IPS DF 4.7 (cell line): Measurements from ENCODE around the gene SLC22A5.
"Not testable (repeated sequence)": the region's sequence is repeated elsewhere in the genome, so short reads cannot be mapped to it uniquely, and the experiment has no call there.

Experiments
- DNase-seq: peaks from one replicate; pipeline ENCODE4 v3.0.0-alpha.2; 2013; ENCODE audit warnings: low spot score; ENCODE audit errors: extremely low read depth

The SLC22A5 gene

DNA sequence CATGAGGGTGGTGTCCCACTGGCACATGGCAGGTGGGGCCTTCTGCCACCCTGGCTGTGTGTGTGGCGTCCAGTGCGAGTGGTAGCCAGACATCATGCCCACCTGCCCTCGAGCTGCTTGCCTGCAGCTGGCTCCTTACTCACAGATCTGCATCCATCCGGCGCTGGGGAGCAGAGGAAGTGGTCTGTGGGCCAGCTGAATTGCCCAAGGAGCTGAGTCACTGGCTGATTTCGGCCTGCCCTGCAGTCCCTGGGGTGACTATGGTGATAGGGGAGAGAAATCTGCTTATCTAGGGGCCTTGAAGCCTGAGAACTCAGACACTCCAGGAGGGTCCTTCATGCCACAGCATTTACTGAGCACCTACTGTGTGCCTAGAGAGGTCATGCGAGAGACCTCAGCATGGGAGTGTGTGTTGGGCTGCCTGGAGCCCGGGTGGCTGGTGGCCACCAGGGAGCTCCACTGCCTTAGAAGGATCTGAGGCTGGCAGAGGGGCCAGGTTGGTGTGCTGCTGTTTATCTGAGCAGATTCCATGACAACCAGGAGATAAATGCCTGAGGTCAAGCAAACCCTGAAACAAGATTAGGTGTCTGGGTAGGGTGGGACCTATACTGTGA lies 57.1 kb downstream of the SLC22A5 start:
- DNase-seq: no peak

DNA sequence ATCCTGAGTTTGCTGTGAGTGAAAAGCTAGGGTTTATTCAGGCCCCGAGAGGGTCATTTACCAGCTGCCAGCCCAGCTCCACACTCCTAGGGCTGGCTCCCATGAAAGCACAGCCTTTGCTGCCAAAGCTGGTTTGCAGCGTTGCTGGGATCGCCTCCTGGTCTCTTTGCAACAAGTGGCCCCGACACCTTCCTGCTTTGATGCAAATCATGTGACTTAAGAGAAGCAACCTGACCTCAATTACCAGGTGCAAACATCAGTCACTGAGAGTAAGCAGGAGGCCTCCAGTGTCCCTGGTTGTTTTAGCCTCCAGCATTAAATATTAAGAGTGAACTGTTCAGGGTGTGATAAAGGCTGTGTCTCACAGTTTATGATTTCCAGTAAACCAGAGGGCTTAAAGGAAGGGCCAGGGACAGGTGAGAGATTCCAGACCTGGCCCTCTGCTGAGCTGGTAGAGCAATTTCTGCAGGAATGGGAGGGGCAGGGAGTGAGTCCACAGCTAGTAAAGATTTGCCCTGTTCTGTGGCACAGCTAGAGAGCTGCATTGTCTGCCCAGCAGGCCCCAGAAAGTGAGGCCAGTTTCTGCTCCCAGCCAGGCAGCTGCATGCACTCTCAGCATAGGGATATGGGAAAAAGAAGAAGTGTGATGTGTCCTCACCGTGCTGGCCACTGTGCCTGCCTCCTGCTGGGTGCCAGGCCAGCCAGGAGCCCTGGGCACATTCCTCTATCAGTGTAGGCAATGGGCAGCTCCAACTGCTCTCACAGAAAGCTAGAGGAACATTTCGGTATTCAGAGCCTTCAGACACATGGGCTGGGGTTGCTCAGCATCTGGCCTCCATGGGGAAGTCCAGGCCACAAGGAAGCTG lies 58.0 kb downstream of the SLC22A5 start:
- DNase-seq: no peak

DNA sequence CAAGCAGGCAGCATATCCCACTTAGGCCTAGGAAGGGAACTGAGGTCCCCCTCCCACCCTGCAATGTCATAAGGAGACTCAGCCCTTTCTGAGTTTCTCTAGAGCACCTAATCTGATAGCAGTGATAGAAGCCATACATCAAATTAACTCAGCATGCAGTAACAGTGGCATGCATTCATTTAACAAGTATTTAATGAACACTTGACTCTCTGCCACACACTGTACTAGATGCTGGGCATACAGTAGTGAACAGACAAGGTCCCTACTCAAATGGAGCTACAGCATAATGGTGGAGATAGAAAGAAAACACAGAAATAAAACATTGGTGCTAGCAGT lies 58.6 kb downstream of the SLC22A5 start:
- DNase-seq: no peak

DNA sequence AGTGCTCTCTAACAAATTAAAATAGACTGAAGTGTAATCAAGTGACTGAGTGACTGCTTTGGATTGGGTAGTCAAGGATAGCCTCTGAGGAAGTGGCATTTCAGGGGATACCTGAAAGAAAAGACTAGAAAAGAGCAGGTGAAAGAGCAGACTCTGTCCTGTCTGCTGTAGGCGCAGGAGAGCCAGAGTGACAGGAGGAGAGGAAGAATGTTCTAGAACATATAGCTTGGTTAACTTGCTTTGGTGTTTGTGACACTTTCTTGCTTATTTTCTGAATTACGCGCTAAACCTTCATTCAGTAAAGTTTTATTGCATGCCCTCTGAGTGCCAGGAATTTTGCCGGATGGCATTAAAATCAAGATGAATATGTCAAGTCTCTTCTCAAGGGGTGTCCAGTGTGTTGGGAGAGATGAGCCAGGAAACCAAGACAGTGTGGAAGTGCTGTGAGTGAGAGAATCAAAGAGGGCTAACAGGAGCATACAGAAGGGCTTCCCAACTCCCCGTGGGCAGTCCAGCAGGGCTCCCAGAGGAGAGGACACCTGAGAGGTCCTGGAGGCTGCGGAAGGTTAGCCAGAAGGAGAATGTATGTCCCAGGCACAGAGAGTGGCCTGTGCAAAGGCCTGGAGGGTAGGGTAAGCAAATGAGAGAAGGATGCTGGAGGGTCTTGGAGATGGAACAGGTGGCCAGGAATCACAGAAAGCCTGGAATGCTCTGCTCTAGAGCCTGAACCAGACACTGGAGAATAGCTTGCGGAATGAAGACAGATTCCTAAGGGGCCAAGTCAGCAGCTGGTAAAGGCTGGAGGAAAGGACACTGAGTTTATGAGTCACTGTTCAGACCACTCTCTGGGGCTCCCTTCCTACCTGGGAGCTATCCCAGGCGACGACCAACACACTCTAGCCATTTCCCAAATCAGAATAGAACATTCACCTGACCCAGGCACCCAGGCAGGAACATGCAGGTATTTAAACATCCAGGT lies 59.3 kb downstream of the SLC22A5 start:
- DNase-seq: no peak

DNA sequence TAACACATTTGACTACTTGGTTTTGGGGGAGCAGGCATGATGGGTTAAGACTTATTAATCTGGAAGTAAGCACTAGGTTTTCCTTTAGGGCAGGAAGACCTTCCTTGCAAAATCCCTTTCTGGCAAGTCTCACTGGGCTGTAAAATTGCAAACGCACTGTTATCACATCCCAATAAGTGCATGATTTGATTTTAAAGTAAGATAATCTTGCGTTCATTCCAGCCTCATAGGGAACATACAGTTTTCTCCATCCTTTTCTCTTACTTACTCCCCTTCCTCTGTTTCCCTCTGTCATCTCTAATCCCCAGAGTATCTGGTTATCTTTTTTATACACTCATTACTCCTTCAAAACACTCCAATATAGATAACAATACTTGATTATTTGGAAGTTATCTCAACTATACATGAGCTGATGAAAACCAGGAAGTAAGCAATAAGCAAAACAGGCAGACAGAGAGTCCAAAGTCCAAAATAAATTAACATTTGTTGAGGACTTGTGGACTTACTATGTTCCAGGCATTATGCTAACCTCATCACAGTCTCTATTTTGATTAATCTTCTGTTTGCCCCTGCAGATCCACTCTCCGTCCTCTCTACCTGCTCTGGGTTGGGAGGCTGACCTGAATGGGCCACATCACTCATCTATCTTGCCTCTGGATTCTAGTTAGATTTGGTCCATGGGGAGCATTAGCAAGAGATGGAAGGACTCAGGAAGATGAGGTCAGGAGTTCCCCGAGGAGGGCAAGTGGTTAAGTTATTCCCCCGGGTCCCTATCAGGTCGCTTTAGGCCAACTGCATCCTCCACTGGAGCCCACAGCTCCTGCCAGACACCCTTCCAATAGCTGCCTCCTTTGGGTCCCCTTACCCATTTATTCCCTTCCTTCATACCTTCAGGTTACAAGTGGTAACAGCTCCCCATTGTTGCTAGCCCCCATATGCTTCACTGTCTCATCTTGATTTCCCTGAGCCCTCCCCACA lies 60.2 kb downstream of the SLC22A5 start:
- DNase-seq: no peak

DNA sequence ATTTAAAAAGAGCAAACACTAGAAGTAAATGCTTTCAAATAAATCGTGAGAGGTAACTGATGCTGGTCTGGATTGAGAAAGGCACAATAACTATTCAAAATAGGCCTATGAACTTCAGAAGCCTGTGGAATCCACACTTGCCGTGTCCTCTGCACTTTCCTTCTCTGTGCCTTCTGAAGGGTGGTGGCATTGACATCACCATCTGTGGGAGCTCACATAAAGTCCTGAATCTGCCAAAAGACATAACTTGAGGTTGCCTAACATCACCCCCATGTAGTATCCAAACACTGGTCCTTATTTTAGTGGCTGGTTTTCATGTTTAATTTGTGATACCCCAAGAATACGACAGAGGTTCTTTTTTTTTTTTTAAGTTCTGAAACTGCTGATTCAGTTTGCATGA lies 61.2 kb downstream of the SLC22A5 start:
- no peak for DNase-seq

DNA sequence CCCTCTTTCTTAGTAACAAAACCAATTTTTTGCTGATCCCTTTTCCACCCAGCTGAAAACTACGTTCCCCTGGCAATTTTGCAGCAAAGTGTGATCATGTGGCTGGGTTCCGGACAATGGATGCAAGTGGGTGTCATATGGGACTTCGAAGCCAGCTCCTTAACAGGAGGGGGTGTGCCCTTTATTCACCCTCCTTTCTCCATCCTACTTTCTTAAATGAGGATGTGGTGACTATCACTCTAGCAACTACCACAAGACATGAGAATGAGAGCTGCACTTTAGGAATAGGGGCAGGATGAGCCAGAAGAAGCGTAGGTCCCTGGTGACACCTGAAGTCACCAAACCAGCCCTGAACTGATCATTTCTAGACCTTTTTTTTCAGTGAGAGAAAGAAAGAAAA lies 62.1 kb downstream of the SLC22A5 start:
- DNase-seq: no peak

DNA sequence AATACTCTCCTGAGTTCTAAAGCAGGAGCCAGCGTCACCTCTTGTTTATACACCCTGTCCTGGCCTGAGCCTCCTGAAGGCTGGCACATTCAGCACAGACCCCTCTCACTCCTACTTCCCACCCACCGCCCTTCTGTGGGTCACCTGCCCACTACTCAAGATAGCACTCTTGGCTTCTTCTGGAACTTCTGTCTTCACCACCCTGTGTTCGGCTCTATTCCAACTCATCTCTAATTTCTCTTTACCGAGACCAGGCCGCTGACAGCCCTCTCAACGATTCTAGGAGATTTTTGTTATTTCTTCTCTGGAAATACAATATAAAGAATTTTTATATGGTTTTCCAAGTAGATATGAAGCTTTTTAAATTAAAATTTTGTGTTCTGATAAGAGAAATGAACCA lies 63.6 kb downstream of the SLC22A5 start:
- no peak for DNase-seq

DNA sequence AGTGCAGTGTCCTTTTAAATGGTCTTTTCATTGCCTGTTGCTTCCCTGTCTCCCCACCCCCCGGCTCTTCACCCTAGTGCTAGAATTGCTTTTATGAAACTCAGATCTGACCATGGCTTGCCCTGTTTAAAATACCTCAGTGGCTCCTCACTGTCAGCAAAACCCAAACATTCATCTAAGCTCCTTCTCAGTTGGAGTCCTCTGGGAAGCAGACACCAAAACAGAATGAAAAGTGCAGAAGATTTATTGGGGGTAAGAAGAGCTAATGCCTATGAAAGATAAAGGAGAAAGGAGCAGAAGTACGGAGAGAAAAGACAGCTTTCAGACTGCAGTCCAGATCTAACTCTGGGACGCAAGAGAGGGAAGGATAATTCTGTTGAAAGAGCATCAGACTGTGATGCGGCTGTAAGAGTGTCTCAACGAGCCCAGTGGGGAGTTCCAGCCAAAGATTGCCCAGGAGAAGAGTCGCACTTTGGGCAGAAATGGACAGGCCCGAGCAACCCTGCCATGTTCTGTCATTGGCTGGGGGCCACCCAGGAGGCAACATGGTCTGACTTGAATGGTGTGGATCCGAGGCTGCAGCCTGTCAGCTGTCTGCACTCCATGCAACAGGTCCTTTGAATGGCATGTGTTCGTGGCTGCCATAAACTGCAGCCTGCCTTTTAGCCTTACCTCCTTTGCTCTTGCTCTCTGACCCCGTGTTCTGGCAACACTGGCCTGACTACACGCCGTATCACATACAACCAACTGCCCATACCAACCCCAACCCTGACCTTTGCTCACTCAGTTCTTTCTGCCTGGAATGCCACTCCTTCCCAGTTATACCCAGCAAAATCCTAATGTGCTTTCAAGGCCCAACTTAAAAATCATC lies 65.1 kb downstream of the SLC22A5 start:
- DNase-seq: no peak

DNA sequence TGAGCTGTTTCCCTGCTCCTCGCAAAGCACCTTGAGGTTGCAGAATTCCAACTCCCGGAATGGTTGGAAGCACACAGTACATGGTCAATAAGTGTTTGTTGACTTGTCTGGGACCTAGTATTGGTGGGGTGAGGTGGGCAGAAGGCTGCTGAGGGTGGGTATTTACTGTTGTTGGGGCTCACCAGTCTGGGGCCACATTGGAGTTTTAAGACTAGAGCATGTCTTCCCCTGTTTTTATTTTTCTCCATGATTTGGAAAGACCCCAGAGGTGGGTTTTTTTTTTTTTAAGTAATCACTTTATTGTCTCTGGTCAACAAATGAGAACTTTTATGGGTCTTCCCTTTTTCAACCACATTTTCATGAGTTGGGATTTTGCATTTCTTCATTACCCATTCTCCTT lies 65.9 kb downstream of the SLC22A5 start:
- no peak for DNase-seq

DNA sequence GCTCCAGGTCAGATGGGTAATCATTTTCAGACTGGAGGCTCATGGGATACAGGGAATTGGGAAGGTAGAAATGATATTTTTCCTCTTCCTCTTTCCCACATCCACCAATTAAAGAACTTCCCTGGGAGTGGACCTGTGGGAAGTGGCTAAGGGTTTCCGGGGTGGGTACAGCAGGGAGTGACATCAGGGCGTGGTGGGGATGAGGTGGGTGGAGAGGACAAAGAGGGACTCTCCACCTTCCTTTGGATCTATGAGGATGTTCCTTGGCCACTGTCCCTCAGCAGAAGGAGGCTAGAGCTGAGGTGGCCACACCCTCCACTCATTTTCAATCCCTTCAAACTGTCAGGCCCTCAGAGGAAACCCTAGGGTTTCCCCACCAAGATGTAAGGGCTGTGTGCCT lies 66.4 kb downstream of the SLC22A5 start:
- no peak for DNase-seq

DNA sequence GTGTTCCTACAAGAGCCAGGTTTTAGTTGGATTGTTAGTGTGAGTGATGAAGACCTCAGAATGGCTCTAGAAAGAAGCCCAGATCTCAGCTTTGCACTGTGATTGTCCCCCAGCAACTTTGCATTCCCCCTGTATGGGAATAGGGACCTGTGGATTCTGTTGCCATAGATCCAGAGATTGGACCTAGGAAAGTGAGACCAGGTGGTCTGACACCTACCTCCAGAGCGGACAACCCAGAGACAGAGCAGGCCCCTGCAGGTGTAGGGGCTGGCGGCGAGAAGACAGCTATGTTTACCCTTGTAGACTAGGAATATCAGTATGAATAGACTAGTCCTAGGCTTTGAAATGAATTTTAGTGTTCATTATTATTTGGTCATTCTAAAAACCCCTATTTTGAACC lies 67.4 kb downstream of the SLC22A5 start:
- DNase-seq: no peak

DNA sequence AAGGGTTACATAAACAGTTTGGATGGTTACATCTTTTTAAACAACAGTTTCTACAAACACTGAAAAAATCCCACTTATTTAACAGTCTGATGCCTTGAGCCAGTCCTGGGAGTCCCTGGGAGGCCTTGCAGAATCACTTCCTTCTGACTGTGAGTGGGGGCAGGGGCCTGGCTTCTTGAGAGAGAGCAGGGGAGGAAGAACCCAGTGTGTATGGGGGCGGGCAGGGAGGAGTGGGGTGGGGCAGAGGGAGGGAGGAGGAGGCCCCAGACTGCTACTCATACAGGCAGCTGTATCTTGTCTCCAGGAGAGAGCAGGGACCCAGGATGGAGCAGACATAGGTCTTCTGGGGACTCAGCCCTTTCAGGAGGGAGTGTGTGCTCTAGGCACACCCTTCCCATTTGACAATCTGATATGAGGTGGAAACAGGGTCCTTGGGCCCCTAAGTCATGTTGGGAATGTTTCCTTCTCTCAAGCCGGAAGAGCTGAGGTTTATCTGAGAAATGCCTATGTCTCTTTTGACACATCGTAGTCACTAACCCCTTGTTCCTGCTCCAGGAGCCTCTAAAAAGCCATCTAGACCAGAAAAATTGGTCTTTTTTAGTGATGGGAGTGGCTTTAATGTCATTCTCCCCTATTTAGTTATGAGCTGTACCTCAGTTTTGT lies 68.2 kb downstream of the SLC22A5 start:
- DNase-seq: no peak

DNA sequence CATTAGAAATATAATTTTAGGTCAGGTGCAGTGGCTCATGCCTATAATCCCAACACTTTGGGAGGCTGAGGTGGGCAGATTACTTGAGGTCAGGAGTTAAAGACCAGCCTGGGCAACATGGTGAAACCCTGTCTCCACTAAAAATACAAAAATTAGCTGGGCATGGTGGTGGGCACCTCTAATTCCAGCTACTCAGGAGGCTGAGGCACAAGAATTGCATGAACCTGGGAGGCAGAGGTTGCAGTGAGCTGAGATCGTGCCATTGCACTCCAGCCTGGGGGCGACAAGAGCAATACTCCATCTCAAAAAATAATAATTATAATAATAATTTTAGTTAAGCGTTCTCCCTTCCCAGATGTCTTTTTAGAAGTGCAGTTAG lies 68.7 kb downstream of the SLC22A5 start:
- DNase-seq: not testable (repeated sequence)

DNA sequence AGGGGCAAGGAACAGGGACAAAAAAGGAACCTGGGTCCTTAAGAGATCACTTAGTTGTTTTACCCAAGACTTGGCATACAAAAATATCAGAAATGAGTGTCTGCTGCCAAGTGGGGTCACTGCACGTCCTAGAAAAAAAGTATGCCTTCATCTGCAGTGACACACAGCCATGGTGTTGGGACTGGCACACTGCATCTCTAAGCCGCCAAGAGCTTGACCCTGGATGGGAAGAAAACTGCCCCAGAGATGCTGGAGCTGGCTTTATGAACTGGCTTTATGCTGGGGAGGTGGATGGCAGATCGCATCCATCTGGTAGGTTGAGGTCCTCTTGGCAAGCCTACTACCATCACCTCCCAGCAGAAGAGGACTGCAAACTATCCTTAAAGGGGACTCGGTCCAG lies 69.4 kb downstream of the SLC22A5 start:
- no peak for DNase-seq

DNA sequence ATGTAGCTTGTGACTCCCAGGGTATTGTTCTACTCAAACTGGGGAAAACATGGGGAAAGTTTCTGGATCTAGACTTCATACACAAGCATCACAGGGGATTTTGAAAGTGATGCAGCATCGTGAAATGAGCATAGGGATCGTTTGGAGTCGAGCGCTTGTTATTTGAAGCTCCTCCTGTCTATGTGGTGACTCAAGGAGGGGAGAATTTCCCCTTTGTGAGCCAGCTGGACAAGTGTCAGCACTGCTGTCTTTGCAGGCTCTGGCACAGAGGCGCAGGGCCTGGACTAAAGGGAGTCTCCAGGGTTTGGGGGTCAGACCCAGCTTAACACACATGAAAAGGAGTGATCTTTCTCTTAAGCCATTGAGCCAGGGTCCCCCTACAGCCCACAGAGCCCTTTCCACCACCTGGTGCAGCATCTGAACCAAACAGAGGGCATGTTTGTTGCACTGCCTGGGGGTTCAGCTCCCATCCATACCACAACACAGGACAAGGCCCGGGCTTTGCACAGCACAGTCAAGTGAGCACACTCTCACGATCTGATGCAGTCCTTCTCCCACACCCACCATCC lies 70.1 kb downstream of the SLC22A5 start:
- DNase-seq: no peak

DNA sequence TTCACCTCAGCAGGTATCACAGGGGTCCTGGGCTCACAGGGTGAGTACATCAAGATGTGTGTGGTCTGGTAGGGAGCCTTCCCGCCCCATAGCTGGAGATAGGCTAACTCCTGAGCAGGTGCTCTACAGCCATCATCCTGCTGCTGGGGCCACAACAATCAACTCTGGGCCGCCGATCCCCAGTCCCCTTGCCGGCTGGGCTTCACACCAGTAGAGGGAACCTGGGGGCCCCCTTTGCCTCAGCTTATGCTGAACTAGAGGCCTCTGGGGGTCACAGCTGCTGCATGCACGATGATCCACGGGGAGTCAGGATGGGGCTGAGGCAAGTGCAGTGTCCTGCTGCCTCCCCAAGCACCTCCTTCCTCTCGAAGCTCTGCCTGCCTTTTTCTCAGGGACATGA lies 74.6 kb downstream of the SLC22A5 start:
- DNase-seq: no peak
